Keratinocyte (primary cell): Measurements from ENCODE around the gene SLC6A19. TPM values are rescaled to one million over a fixed set of nuclear protein-coding genes. Genes with fewer than 3 reads are reported as not detected.

Source experiments
- DNase-seq: peaks from one replicate; pipeline ENCODE4 v3.0.0-alpha.2; 2011; ENCODE audit warnings: low read depth, missing footprints, low spot score
- FAIRE-seq: peaks from 2 replicates; lab custom pipeline; 2011; peaks lifted over from hg19 to GRCh38; lab: Jason Lieb, UNC
- H2AFZ ChIP-seq: 2 replicates; pipeline ENCODE4 v1.6.0; 2012; ENCODE audit warnings: low read length, control low read depth, inconsistent platforms; ENCODE audit not compliant: control insufficient read depth
- H3K27ac ChIP-seq: 2 replicates; pipeline ENCODE4 v1.5.1; 2011; ENCODE audit warnings: low read length; ENCODE audit not compliant: control insufficient read depth, insufficient read depth
- H3K27me3 ChIP-seq: 3 replicates; pipeline ENCODE4 v1.6.0; 2011; ENCODE audit warnings: low read length; ENCODE audit not compliant: control insufficient read depth, insufficient read depth; ENCODE audit errors: extremely low read depth
- H3K36me3 ChIP-seq, 2 experiments: 2 replicates in 1 of 2; 3 replicates in 1 of 2; pipeline ENCODE4 v1.5.1; 2011; ENCODE audit warnings: low read length in 2 of 2, mild to moderate bottlenecking in 1 of 2; ENCODE audit not compliant: control insufficient read depth in 2 of 2, insufficient read depth in 2 of 2; ENCODE audit errors: extremely low read depth in 1 of 2
- H3K4me1 ChIP-seq: 3 replicates; pipeline ENCODE4 v1.5.1; 2011; ENCODE audit warnings: low read length; ENCODE audit not compliant: control insufficient read depth, insufficient read depth; ENCODE audit errors: extremely low read depth
- H3K4me2 ChIP-seq: 3 replicates; pipeline ENCODE4 v1.6.0; 2011; ENCODE audit warnings: low read depth, low read length; ENCODE audit not compliant: control insufficient read depth, insufficient read depth; ENCODE audit errors: extremely low read depth
- H3K4me3 ChIP-seq, 3 experiments: fragments of 200-600 bp in 1 of 3; sonication (generic) in 1 of 3; 2 replicates in 2 of 3; 3 replicates in 1 of 3; pipeline ENCODE4 v1.5.1; 2011 to 2016; ENCODE audit warnings: low read length in 3 of 3, mild to moderate bottlenecking in 3 of 3, control low read depth in 2 of 3, inconsistent platforms in 1 of 3, low read depth in 1 of 3, mixed read lengths in 1 of 3, mixed run types in 1 of 3, moderate library complexity in 1 of 3; ENCODE audit not compliant: control insufficient read depth in 2 of 3, insufficient read depth in 2 of 3; ENCODE audit errors: extremely low read depth in 1 of 3
- H3K79me2 ChIP-seq: 2 replicates; pipeline ENCODE4 v1.6.0; 2012; ENCODE audit warnings: low read length; ENCODE audit not compliant: control insufficient read depth, insufficient read depth
- H3K9ac ChIP-seq: 3 replicates; pipeline ENCODE4 v1.6.0; 2011; ENCODE audit warnings: low read length; ENCODE audit not compliant: control insufficient read depth, insufficient read depth; ENCODE audit errors: extremely low read depth
- H3K9me1 ChIP-seq: 3 replicates; pipeline ENCODE4 v1.6.0; 2011; ENCODE audit warnings: low read length; ENCODE audit not compliant: control insufficient read depth, insufficient read depth; ENCODE audit errors: extremely low read depth
- H3K9me3 ChIP-seq: 2 replicates; pipeline ENCODE4 v1.5.1; 2012; ENCODE audit warnings: low read depth, low read length; ENCODE audit not compliant: control insufficient read depth
- H4K20me1 ChIP-seq: 3 replicates; pipeline ENCODE4 v1.6.0; 2011; ENCODE audit warnings: low read length; ENCODE audit not compliant: control insufficient read depth, insufficient read depth; ENCODE audit errors: extremely low read depth
- CTCF ChIP-seq, 3 experiments: IDR thresholded peaks in 1 of 3; conservative IDR thresholded peaks in 1 of 3; optimal IDR thresholded peaks in 1 of 3; 2 replicates in 2 of 3; 3 replicates in 1 of 3; pipeline versions ENCODE3 to v1.5.1; 2011; ENCODE audit warnings: low read length in 3 of 3, mild to moderate bottlenecking in 3 of 3, moderate library complexity in 2 of 3, control low read depth in 1 of 3, inconsistent platforms in 1 of 3; ENCODE audit not compliant: insufficient read depth in 2 of 3; ENCODE audit errors: extremely low read depth in 1 of 3
- EZH2 ChIP-seq: IDR thresholded peaks from one replicate; pipeline ENCODE4 v1.6.1; 2012; ENCODE audit warnings: inconsistent platforms, mild to moderate bottlenecking, low read length, moderate library complexity
- dilution Hi-C: fragments of 300-500 bp; cut with MboI; formaldehyde crosslinking; loops from one replicate; pipeline ENCODE4 v1.7.0; 2020; ENCODE audit warnings: low sequenced_read_pairs; ENCODE audit not compliant: extremely low pct_ligation_motif_present
- polyA plus RNA-seq, 5 experiments: library from polyadenylated mRNA; depleted of rRNA in 3 of 5; stranded (reverse) in 3 of 5; stranded (forward) in 1 of 5; unstranded in 1 of 5; fragments of >200 nt; gene quantifications; 1 replicate in 1 of 5; 2 replicates in 3 of 5; 3 replicates in 1 of 5; pipeline versions ENCODE4 v1.2.1 to v1.2.3, GENCODE V29; 2011 to 2012; ENCODE audit warnings: missing spikeins in 2 of 5, low read depth in 1 of 5, low replicate concordance in 1 of 5

Gene SLC6A19
- polyA plus RNA-seq, 1 donor (not counting 4 experiments of a cell fraction or from before 2014, with no cell fraction given), result not detected

- Histone ChIP-seq H3K9ac (no peak within 1 kb of the TSS), H3K27ac (no peak within 1 kb of the TSS), H3K4me3 (no peak within 1 kb of the TSS), H3K36me3 (no peaks in the 10 kb centered on the region), H3K79me2 (no peaks in the 10 kb centered on the region), H3K27me3 (peaks cover 2% of the 10 kb centered on the region), H3K9me1 (no peaks in the 10 kb centered on the region), H2AFZ (no peak within 1 kb of the TSS), H3K4me1 (no peaks in the 10 kb centered on the region), H3K9me3 (peaks cover 15% of the 10 kb centered on the region), H4K20me1 (no peaks in the 10 kb centered on the region), H3K4me2 (no peak within 1 kb of the TSS)
- dilution Hi-C loops, result no loop called here
- no peak for TF ChIP-seq CTCF (optimal IDR thresholded peaks at IDR 0.05 in 1 of 3, IDR thresholded peaks at IDR 0.05 in 1 of 3, conservative IDR thresholded peaks at IDR 0.05 in 1 of 3; ENCODE audit: extremely low read depth in 1 of 3, insufficient read depth in 2 of 3, low read length in 3 of 3)
- no peak for TF ChIP-seq EZH2
- DNase-seq (no peak), FAIRE-seq (no peak)
Measured at GRCh38 chr5:1225081-1225480, 23.7 kb downstream of the SLC6A19 start, which contains the start of gene SLC6A18. Gene SLC6A18, plus strand, starts transcription at chr5:1225381. Its CDS starts 97 bp downstream, at chr5:1225478.

- Histone ChIP-seq H3K9me1 (no peaks in the 10 kb centered on the region), H3K27ac (no peak overlapping the region), H3K9me3 (peaks cover 11% of the 10 kb centered on the region), H3K4me1 (no peaks in the 10 kb centered on the region), H3K27me3 (peaks cover 2% of the 10 kb centered on the region), H3K79me2 (no peaks in the 10 kb centered on the region), H3K4me2 (no peak overlapping the region), H2AFZ (no peak overlapping the region), H3K36me3 (no peaks in the 10 kb centered on the region), H3K4me3 (no peak overlapping the region), H4K20me1 (no peaks in the 10 kb centered on the region), H3K9ac (no peak overlapping the region)
- FAIRE-seq (no peak), DNase-seq (no peak)
- dilution Hi-C loops, result no loop called here
- TF ChIP-seq CTCF (optimal IDR thresholded peaks at IDR 0.05 in 1 of 3, IDR thresholded peaks at IDR 0.05 in 1 of 3, conservative IDR thresholded peaks at IDR 0.05 in 1 of 3; ENCODE audit: extremely low read depth in 1 of 3, insufficient read depth in 2 of 3, low read length in 3 of 3) (no peak), EZH2 (no peak)
Measured at GRCh38 chr5:1226231-1226630, 24.8 kb downstream of the SLC6A19 start.
